Right renal cortex interstitium (tissue), 3 donors: ENCODE results near the gene ADAMTSL1. TPM values are rescaled to one million over a fixed set of nuclear protein-coding genes. Genes with fewer than 3 reads are reported as not detected.

ENCODE experiments used
- DNase-seq, 3 donors: peaks; one replicate each; pipeline ENCODE4 v3.0.0-alpha.2; 2013; ENCODE audit warnings: low read depth in 3 of 3, low spot score in 2 of 3
- polyA plus RNA-seq, 3 donors: library from polyadenylated mRNA; unstranded; fragments of 120-200 nt; gene quantifications; one replicate each; pipeline ENCODE4 v1.2.1, GENCODE V29; 2013; ENCODE audit not compliant: insufficient read length in 3 of 3

Gene ADAMTSL1
- polyA plus RNA-seq, 3 donors, result 11.3 to 16.5 (median 16.1) TPM

DNA sequence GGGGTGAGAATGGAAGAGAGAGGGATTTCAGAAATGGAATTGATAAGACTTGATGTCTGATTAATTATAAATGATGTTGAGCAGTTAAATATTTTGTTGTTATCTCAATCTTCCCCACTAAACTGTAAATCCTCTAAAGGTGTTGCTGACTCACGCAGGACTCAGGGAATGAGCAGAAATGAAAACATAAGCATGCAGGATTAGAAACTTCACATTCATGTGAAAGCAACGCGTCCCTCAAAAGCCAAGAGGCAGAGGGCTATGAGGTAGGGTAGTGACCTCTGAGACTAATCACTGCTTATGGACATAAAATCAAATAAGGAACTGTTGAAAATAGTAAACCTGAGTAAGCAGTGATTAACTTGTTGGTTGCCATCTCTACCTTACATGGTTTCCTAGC, 21.1 kb downstream of the ADAMTSL1 start:
- no peak for DNase-seq

GRCh38 chr9:18496256-18497000, 22.5 kb downstream of the ADAMTSL1 start:
- DNase-seq, result no peak

DNA sequence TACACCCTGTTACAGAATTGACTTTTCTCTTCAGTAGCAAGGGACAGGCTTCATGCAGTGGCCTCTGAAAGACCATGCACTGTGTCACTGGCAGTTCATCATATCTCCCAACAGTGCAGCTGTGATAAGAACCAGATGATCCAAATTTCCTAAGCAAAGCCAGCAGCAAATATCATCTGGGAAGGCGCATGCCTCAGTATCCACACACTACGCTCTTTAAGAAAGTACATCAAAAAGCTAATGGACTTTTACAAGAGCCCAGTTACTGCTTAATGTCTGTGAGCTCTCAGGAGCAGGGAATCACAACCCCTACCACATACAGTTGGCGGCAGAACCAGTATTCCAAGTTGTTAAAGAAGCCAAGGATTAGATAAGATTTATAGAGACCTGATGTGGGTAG, 25.1 kb downstream of the ADAMTSL1 start:
- DNase-seq, result no peak

- DNase-seq, result no peak
These were observed 26.0 kb downstream of the ADAMTSL1 start for GRCh38 chr9:18499980-18500379.

- no peak for DNase-seq
These were observed 26.5 kb downstream of the ADAMTSL1 start for GRCh38 chr9:18500451-18500850.

DNA sequence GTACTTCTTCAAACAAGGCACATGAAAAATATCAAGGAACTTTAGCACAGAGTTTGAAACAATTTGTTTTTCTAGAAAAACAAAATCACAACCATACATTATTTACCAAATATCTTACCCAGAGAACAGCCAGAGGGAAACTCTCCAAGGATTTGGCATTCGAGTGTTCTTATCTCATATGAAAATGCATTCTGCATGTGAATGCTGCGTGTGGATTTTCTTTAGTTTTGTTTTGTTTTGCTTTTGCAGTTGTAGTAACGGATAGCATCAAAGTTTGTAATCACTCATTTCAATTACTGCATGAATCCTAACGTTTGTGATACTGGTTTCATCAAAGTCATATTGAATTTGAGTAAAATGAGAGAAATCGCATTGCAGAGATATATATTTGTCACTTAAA, 28.0 kb downstream of the ADAMTSL1 start:
- DNase-seq, result no peak

GRCh38 chr9:18502546-18502945, 28.6 kb downstream of the ADAMTSL1 start:
- no peak for DNase-seq

GRCh38 chr9:18504707-18505106, 30.8 kb downstream of the ADAMTSL1 start:
- no peak for DNase-seq

DNA sequence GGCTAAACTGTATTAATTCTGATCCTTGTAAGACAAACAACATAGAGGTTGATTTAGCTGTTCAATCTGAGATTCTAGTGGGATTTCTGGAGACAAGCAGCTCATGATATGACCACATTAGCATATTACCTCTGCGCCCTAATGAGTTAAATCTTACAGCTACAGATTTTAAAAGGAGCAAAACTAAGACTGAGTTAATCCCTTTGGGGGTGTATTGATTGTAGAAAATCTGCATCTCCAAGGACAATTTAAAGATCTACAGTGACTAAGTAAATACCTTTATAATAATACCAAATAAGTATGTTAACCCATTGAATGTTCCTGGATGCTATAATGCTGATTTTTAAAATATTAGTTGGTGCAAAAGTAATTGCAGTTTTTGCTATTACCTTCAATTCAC, 33.2 kb downstream of the ADAMTSL1 start:
- DNase-seq, result no peak

- DNase-seq, result no peak
These were observed 42.6 kb downstream of the ADAMTSL1 start for GRCh38 chr9:18516514-18516913.

GRCh38 chr9:18516965-18517364, 43.0 kb downstream of the ADAMTSL1 start:
- no peak for DNase-seq

DNA sequence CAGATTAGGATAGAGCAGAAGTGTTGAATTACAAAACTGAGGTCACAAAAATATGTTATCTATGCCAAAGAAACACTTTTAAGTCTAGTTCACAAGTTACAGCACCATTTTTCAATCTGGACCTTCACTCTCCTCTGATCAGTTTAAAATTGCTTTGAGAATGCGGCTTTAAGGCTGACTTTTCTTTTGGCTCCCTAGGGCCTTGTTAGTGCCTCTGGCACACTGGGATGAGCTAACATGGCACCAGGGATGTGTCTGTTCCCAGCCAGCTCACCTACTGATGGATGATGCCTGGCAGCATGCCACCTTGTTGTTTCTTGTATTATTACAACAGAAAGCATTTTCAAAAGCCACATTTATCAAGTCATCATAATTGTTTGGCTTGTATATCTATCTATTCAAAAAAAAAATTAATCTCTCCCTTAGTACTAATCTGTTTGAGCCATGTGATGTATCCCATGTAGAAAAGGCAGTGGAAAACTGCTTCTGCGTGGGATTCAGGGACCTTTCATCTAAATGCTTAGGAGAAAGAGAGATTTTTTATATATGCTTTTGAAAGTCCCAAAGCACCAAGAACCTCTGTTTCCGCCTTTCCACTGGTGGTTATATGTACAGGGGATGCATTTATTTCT, 46.6 kb downstream of the ADAMTSL1 start:
- no peak for DNase-seq

DNA sequence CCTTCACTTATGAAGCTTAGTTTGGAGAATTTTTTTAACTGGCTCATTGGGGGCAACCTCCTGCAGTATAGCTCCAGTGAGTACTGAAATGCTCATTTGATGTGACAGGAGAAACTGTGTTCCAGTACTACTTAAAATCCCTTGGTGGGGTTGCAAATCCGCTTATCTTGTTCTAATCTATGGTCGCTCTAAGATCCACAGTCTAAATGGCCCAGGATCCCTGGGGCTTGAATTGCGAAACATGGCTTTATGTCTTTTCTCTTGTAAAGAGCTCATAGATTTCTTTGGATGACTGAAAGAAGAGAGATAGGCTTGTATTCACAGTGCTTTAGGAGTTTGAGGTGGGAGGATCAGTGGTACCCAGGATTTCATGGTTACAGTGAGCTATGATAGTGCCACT, 52.7 kb downstream of the ADAMTSL1 start:
- no peak for DNase-seq

GRCh38 chr9:18531136-18532065, 57.4 kb downstream of the ADAMTSL1 start:
- no peak for DNase-seq

GRCh38 chr9:18534611-18535010, 60.7 kb downstream of the ADAMTSL1 start:
- no peak for DNase-seq

DNA sequence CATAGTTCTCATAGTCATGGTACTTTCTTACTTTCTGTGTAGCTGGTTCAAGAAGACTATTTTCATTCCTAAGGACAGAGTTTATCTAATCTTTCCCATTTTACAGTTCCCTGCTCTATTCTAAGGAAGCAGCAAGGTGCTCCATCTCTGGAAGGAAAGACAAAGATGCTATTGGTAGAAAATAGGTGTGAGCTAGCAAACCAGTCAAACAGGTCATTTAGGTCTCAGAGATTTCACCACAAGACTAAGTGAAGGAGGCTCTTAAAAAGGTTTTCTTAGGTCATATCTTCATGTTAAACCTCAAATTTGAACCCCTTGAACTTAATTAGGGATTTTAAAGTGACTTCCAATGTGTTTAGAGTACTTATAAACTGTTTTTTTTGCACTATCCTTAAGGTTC, 62.6 kb downstream of the ADAMTSL1 start:
- DNase-seq, result no peak

- DNase-seq, result no peak
These were observed 65.3 kb downstream of the ADAMTSL1 start for GRCh38 chr9:18539203-18539693.

DNA sequence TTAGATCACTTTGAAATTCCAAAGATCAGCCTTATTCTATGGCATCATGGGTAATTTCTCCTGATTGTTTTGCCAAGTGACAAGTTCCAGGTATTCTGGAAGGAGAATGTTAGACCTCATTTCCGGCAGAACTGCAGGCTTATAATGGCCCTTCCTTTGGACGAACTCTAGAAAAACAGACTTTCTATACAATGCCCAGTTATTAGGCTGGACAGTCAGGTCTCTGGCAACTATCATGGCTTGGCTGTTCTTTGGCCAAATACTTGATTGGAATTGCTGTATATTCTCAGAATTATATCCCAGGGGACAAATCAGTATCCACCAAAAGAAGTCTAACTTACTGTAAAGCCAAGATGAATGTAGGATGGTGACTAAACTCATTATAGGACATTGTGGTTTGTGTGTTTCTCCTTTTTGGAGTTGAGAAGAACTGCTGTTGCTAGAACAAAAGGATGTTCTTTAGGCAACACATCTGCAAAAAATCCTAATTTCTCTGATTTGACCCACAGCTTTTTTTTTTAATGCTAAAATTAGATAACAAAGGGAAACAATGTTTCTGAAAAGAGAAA, 69.0 kb downstream of the ADAMTSL1 start:
- no peak for DNase-seq

- DNase-seq, result no peak
These were observed 69.6 kb downstream of the ADAMTSL1 start for GRCh38 chr9:18543406-18544192.

DNA sequence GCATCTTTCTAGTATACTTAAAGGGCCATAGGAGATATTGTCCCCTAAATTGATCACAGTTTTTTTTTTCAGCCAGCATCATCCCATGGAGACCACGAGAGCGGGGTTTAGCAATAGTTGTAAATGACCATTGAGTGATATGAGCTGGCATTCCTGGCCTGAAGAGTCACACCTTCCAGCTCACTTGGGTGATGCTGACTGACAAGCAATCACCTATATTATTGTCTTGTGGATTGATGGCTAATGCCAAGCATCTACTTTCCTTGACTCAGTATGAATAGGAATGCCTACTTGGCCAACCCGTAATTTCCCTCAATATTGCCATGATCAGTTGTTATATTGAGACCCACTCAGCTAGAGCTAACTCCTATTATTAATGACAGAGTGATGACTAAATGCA, 70.5 kb downstream of the ADAMTSL1 start:
- DNase-seq, result no peak
